Thyroid gland (tissue), 4 donors: ENCODE measurements around the gene SREBF1. TPM values are rescaled to one million over a fixed set of nuclear protein-coding genes. Genes with fewer than 3 reads are reported as not detected.

ENCODE experiments used
- DNase-seq, 2 donors: peaks; one replicate each; pipeline ENCODE4 v3.0.0-alpha.2; 2019
- H3K27ac ChIP-seq, 3 donors: fragments of 200-600 bp; sonication (generic); 1 replicate in 2 of 3; 2 replicates in 1 of 3; pipeline ENCODE4 v1.5.1; 2016 to 2019; ENCODE audit warnings: mild to moderate bottlenecking in 1 of 3, moderate library complexity in 1 of 3
- H3K27me3 ChIP-seq: fragments of 200-600 bp; sonication (generic); one replicate; pipeline ENCODE4 v1.5.1; 2019
- H3K36me3 ChIP-seq, 2 donors: fragments of 200-600 bp; sonication (generic); one replicate each; pipeline ENCODE4 v1.5.1; 2016 to 2019
- H3K4me1 ChIP-seq, 2 donors: fragments of 200-600 bp; sonication (generic); one replicate each; pipeline ENCODE4 v1.5.1; 2017 to 2019
- H3K4me3 ChIP-seq, 3 donors: fragments of 200-600 bp; sonication (generic); replicated peaks in 1 of 3; 1 replicate in 2 of 3; 2 replicates in 1 of 3; pipeline ENCODE4 v1.5.1; 2016; ENCODE audit warnings: mild to moderate bottlenecking in 1 of 3
- H3K9me3 ChIP-seq: fragments of 200-600 bp; sonication (generic); one replicate; pipeline ENCODE4 v1.5.1; 2017
- CTCF ChIP-seq, 6 experiments: fragments of 200-600 bp in 3 of 6; fragments of 450-650 bp in 3 of 6; sonication (generic) in 3 of 6; IDR thresholded peaks; one replicate each; pipeline ENCODE4 v1.5.1; 2016 to 2019; ENCODE audit warnings: antibody characterized with exemption in 6 of 6, mild to moderate bottlenecking in 2 of 6, inconsistent platforms in 1 of 6, moderate library complexity in 1 of 6
- POLR2A ChIP-seq, 2 donors: fragments of 450-650 bp; IDR thresholded peaks; one replicate each; pipeline ENCODE4 v1.6.1; 2017; ENCODE audit warnings: antibody characterized with exemption in 2 of 2, mild to moderate bottlenecking in 2 of 2, moderate library complexity in 1 of 2
- WGBS, 2 donors: methylation state at CpG; one replicate each; pipeline ENCODE4 v1.1.5; 2017; 5-methylcytosine and 5-hydroxymethylcytosine counted together
- intact Hi-C: fragments of 100-400 bp; cut with DNase I; formaldehyde crosslinking; loops from one replicate; pipeline ENCODE4 v1.15.1; 2023
- microRNA counts, 2 donors: library from miRNA; unstranded; fragments of <30 nt; microRNA quantifications; one replicate each; lab custom pipeline; 2016 to 2017
- microRNA-seq: library from miRNA; unstranded; fragments of <30 nt; microRNA quantifications from one replicate; pipeline ENCODE4, GENCODE V29; 2016
- small RNA-seq: library from RNA; depleted of rRNA; stranded (forward); fragments of <200 nt; gene quantifications from one replicate; pipeline ENCODE3, GENCODE V24; 2016
- total RNA-seq, 4 donors: library from RNA; depleted of rRNA; stranded (reverse); fragments of >200 nt; gene quantifications; one replicate each; pipeline ENCODE4 v1.2.3, GENCODE V29; 2016

The SREBF1 gene
- total RNA-seq, 4 donors from 2014 or later, result 44.6 to 89.4 (median 63.0) TPM

DNA sequence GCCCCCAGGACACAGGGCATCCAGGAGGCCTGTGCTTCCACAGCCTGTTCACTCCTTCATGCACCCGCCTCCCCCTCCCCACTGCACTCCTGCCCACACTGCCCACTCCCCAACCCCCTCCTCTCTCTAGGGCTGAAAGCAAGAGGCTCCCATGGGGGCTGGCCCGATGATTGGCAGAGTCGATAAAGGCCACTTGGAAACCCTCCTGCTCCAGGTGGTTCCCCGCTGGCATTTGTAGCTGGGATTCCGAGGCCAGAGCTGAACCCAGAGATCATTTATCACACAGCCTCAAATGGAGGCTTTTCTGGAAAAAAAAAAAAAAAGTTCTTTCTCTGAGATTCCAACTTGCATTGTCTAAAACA, 74.1 kb downstream of the SREBF1 start:
- Histone ChIP-seq H3K4me3 (no peak overlapping the region), H3K36me3 (no peaks in the 10 kb centered on the region), H3K4me1 (peaks cover 24 to 27% of the 10 kb centered on the region in 2 donors)

More for the DNA sequence above, 74.1 kb downstream of the SREBF1 start:
- H3K27ac ChIP-seq, result no peak overlapping the region
- H3K27me3 ChIP-seq, result no peaks in the 10 kb centered on the region
- intact Hi-C loops, result no loop called here
- DNase-seq, result no peak
- no peak for TF ChIP-seq CTCF (IDR thresholded peaks at IDR 0.05)
- TF ChIP-seq POLR2A (IDR thresholded peaks at IDR 0.05), result no peak
- no peaks in the 10 kb centered on the region for H3K9me3 ChIP-seq
- 33% methylated on average over 4 to 5 of the region's 5 CpGs for WGBS, 2 donors

MicroRNAs encoded within 50 kb of the gene (microRNA counts, 767-probe panel; counts per million panel counts)
- 0 counts per million in 2 donors for microRNA hsa-miR-33b-5p (lab: Ali Mortazavi, UCI)

Small RNA genes lying within 50 kb of the gene (microRNA-seq; reads per million reads assigned to microRNA genes)
- gene MIR33B, result 9.1 reads per million, percentile 24 among the genes with 10 or more reads in this experiment
- gene MIR6777, result 1.1 reads per million

Small RNA genes lying within 50 kb of the gene (small RNA-seq; reads per million reads assigned to genes)
- gene MIR33B, result not detected
- gene MIR6777, result not detected

Other genes starting within 250 kb of the SREBF1 start
- 10 to 100 TPM; 52.5 to 76.1 (median 62.6) TPM for gene PEMT, start 245.3 kb downstream of the SREBF1 start, total RNA-seq
- 10 to 100 TPM; 19.1 to 52.3 (median 34.1) TPM for gene RAI1, start 155.5 kb downstream of the SREBF1 start, total RNA-seq
- 100 to 1,000 TPM; 138 to 881 (median 257) TPM for gene TOM1L2, start 135.4 kb upstream of the SREBF1 start, total RNA-seq
- 10 to 100 TPM; 18.5 to 28.7 (median 23.4) TPM for gene DRC3, start 135.9 kb upstream of the SREBF1 start, total RNA-seq
- gene ATPAF2, start 202.2 kb upstream of the SREBF1 start, total RNA-seq, result 10 to 100 TPM; 28.1 to 40.1 (median 36.7) TPM
- 10 to 100 TPM; 12.6 to 16.8 (median 13.5) TPM for gene GID4, start 202.4 kb upstream of the SREBF1 start, total RNA-seq